SH-SY5Y (cell line): ENCODE measurements around the gene STMN3.

ENCODE experiments used
- GATA2 ChIP-seq: IDR thresholded peaks from 2 replicates; pipeline ENCODE4 v1.6.1; 2011; ENCODE audit warnings: mild to moderate bottlenecking, low read depth, low read length
- GATA3 ChIP-seq: IDR thresholded peaks from 2 replicates; pipeline ENCODE4 v1.6.1; 2011; ENCODE audit warnings: low read depth, mild to moderate bottlenecking, low read length, moderate library complexity

- TF ChIP-seq GATA2, result no peak
- TF ChIP-seq GATA3, result no peak
Observed at GRCh38 chr20:63659370-63659769, 6.1 kb upstream of the STMN3 start.
